ENCODE data around the gene KIF6.

Gene KIF6

GRCh38 chr6:39553860-39554802 is 171.1 kb downstream of the KIF6 start:
- DNase-seq (ENCODE audit: insufficient read length, low spot score) (no peak), FAIRE-seq (no peak)
- no peak for TF ChIP-seq POLR2A (IDR thresholded peaks at IDR 0.05; ENCODE audit: low read depth, low read length)

GRCh38 chr6:39553029-39553428 is 172.2 kb downstream of the KIF6 start:
- no peak for FAIRE-seq
- DNase-seq (ENCODE audit: insufficient read length, low spot score), result no peak
- no peak for TF ChIP-seq POLR2A (IDR thresholded peaks at IDR 0.05; ENCODE audit: low read depth, low read length)

- no peak for TF ChIP-seq POLR2A (IDR thresholded peaks at IDR 0.05; ENCODE audit: low read depth, low read length)
- no peak for DNase-seq (ENCODE audit: insufficient read length, low spot score)
- no peak for FAIRE-seq
Observed at GRCh38 chr6:39550191-39550590, 175.0 kb downstream of the KIF6 start.

- no peak for FAIRE-seq
- TF ChIP-seq POLR2A (IDR thresholded peaks at IDR 0.05; ENCODE audit: low read depth, low read length), result no peak
- no peak for DNase-seq (ENCODE audit: insufficient read length, low spot score)
Observed at GRCh38 chr6:39546731-39547130, 178.5 kb downstream of the KIF6 start.

GRCh38 chr6:39543950-39544349 is 181.3 kb downstream of the KIF6 start:
- TF ChIP-seq POLR2A (IDR thresholded peaks at IDR 0.05; ENCODE audit: low read depth, low read length), result no peak
- no peak for FAIRE-seq
- DNase-seq (ENCODE audit: insufficient read length, low spot score), result no peak

GRCh38 chr6:39543095-39543494 is 182.1 kb downstream of the KIF6 start:
- no peak for FAIRE-seq
- no peak for TF ChIP-seq POLR2A (IDR thresholded peaks at IDR 0.05; ENCODE audit: low read depth, low read length)

GRCh38 chr6:39540454-39540853 is 184.8 kb downstream of the KIF6 start:
- no peak for FAIRE-seq
- DNase-seq (ENCODE audit: insufficient read length, low spot score), result no peak

More at GRCh38 chr6:39543095-39543494, 182.1 kb downstream of the KIF6 start:
- DNase-seq (ENCODE audit: insufficient read length, low spot score), result no peak

GRCh38 chr6:39530201-39530759 is 194.9 kb downstream of the KIF6 start:
- no peak for DNase-seq (ENCODE audit: insufficient read length, low spot score)
- TF ChIP-seq POLR2A (IDR thresholded peaks at IDR 0.05; ENCODE audit: low read depth, low read length), result no peak
- FAIRE-seq, result no peak

More at GRCh38 chr6:39540454-39540853, 184.8 kb downstream of the KIF6 start:
- no peak for TF ChIP-seq POLR2A (IDR thresholded peaks at IDR 0.05; ENCODE audit: low read depth, low read length)

- TF ChIP-seq POLR2A (IDR thresholded peaks at IDR 0.05; ENCODE audit: low read depth, low read length), result no peak
- no peak for FAIRE-seq
- no peak for DNase-seq (ENCODE audit: insufficient read length, low spot score)
Observed at GRCh38 chr6:39527792-39528564, 197.2 kb downstream of the KIF6 start.

- DNase-seq (ENCODE audit: insufficient read length, low spot score) (no peak), FAIRE-seq (no peak)
- no peak for TF ChIP-seq POLR2A (IDR thresholded peaks at IDR 0.05; ENCODE audit: low read depth, low read length)
Observed at GRCh38 chr6:39524007-39524406, 201.2 kb downstream of the KIF6 start.

- no peak for FAIRE-seq
- TF ChIP-seq POLR2A (IDR thresholded peaks at IDR 0.05; ENCODE audit: low read depth, low read length), result no peak
- DNase-seq (ENCODE audit: insufficient read length, low spot score), result no peak
Observed at GRCh38 chr6:39521958-39522357, 203.2 kb downstream of the KIF6 start.

- no peak for TF ChIP-seq POLR2A (IDR thresholded peaks at IDR 0.05; ENCODE audit: low read depth, low read length)
- FAIRE-seq (no peak), DNase-seq (ENCODE audit: insufficient read length, low spot score) (no peak)
Observed at GRCh38 chr6:39520916-39521315, 204.3 kb downstream of the KIF6 start.

- FAIRE-seq (no peak), DNase-seq (ENCODE audit: insufficient read length, low spot score) (no peak)
- no peak for TF ChIP-seq POLR2A (IDR thresholded peaks at IDR 0.05; ENCODE audit: low read depth, low read length)
Observed at GRCh38 chr6:39520411-39520810, 204.8 kb downstream of the KIF6 start.

- FAIRE-seq, result no peak
Observed at GRCh38 chr6:39518221-39518620, 207.0 kb downstream of the KIF6 start.

More at GRCh38 chr6:39518221-39518620, 207.0 kb downstream of the KIF6 start:
- TF ChIP-seq POLR2A (IDR thresholded peaks at IDR 0.05; ENCODE audit: low read depth, low read length), result no peak
- DNase-seq (ENCODE audit: insufficient read length, low spot score), result no peak

Data from H54 (cell line).